Spleen (tissue), 7 donors: ENCODE data around the gene MORC1.

Experiments
- POLR2A ChIP-seq, 3 donors: fragments of 450-650 bp; IDR thresholded peaks; one replicate each; pipeline ENCODE4 v1.5.1; 2017; ENCODE audit warnings: antibody characterized with exemption in 3 of 3, mild to moderate bottlenecking in 1 of 3
- TF ChIP-seq, protein P1 (sequence below), 11 experiments: fragments of 200-600 bp in 7 of 11; fragments of 450-650 bp in 4 of 11; sonication (generic) in 4 of 11; IDR thresholded peaks in 8 of 11; conservative IDR thresholded peaks in 3 of 11; 1 replicate in 7 of 11; 2 replicates in 4 of 11; pipeline versions ENCODE4 v1.4.0 to v1.8.0; 2016 to 2021; ENCODE audit warnings: antibody characterized with exemption in 11 of 11, inconsistent platforms in 4 of 11, mild to moderate bottlenecking in 1 of 11
- donor health status: DM: no; HTN: no; CAD: no; lungs with moderate emphysema.
- donor health status: DM: no; HTN: no; CAD: no.
- donor health status: DM: no; HTN: no; CAD: no.

DNA sequence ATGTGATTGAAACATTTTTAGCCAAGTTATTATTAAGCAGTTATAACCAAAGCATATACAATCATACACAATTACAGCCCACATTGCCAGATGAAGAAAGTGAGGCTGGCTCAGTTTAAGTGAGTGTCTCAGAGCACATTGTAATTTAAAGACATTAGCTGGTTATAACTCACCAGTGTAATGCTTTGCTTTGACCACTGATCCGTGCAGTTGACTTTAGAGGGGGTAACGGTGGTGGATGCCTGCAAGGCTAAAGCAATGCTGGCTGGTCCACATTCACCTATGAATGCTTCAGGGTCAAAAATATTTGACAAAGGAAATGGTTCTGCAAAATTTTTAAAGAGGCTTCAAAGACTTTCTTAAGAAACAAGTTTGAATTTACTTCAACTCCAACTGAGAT is 19.8 kb upstream of the MORC1 start:
- TF ChIP-seq, protein P1, sequence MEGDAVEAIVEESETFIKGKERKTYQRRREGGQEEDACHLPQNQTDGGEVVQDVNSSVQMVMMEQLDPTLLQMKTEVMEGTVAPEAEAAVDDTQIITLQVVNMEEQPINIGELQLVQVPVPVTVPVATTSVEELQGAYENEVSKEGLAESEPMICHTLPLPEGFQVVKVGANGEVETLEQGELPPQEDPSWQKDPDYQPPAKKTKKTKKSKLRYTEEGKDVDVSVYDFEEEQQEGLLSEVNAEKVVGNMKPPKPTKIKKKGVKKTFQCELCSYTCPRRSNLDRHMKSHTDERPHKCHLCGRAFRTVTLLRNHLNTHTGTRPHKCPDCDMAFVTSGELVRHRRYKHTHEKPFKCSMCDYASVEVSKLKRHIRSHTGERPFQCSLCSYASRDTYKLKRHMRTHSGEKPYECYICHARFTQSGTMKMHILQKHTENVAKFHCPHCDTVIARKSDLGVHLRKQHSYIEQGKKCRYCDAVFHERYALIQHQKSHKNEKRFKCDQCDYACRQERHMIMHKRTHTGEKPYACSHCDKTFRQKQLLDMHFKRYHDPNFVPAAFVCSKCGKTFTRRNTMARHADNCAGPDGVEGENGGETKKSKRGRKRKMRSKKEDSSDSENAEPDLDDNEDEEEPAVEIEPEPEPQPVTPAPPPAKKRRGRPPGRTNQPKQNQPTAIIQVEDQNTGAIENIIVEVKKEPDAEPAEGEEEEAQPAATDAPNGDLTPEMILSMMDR (IDR thresholded peaks at IDR 0.05 in 8 of 11, conservative IDR thresholded peaks at IDR 0.05 in 3 of 11), result no peak
- no peak for TF ChIP-seq POLR2A (IDR thresholded peaks at IDR 0.05)
